GM21390 (cell line): ENCODE results near the gene NOX4.
"Not testable (repeated sequence)": the region's sequence is repeated elsewhere in the genome, so short reads cannot be mapped to it uniquely, and the experiment has no call there.

Source experiments
- ATAC-seq: cut with Tn5 transposase; IDR thresholded peaks from one replicate; pipeline ENCODE4 v1.9.1; 2021; ENCODE audit not compliant: unreplicated experiment

NOX4 gene

GRCh38 chr11:89382986-89383385, 108.2 kb downstream of the NOX4 start:
- ATAC-seq, result not testable (repeated sequence)

GRCh38 chr11:89381094-89381493, 110.1 kb downstream of the NOX4 start:
- ATAC-seq, result no peak

- not testable (repeated sequence) for ATAC-seq
These were observed 111.0 kb downstream of the NOX4 start for GRCh38 chr11:89379976-89380771.

DNA sequence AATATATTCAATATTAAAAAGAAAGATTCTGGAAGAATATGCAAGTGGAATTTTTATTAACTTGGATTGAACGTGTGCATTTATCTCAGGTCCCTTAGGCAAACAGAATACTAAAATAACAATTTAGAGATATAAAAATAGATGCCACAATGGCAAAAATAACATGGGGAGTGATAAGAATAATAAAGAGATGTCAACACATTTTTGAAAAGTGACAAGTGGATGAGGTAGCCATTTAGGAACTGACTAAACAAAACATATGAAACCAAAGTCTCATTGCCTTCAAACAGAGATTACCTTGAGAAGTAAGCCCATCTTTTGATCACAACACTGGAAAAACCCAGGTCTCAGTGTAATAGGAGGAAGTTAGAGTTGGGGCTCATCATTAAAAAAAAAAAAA, 112.2 kb downstream of the NOX4 start:
- not testable (repeated sequence) for ATAC-seq

DNA sequence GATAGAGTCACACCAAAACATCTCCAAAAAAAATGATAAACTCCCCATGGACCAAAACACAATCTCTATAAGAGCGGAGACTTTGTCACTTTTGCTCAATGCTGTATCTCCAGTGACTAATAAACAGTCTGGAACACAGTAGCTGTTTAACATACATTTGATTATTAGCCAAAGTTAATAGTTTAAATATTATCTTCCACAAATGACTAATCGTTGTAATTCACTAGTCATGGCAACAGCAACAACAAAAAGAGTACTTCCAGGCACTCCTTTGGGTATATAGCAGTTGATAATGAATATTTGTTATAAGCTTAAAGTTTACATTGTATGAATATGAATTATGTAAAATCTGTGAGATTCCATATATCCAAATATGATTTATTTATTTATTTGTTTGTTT, 121.8 kb downstream of the NOX4 start:
- ATAC-seq, result not testable (repeated sequence)

DNA sequence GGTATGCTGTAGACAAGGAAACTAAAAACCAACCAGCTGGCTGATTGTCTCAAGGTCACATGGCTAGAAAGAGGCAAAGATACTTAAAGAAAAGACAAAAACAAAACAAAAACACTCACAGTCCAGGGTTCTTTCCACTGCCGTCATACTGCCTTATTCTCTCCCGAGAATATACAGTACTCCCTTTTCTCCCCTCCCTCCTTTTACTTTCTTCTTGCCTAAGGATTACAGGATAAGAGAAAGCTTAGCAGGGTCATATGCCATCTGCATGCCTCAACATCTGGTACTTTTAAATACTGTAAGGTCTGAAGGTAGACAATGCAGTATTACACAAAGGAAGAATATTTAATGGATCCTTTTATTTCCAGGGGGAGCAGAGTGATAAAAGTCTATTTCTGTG, 126.3 kb downstream of the NOX4 start:
- ATAC-seq, result not testable (repeated sequence)

DNA sequence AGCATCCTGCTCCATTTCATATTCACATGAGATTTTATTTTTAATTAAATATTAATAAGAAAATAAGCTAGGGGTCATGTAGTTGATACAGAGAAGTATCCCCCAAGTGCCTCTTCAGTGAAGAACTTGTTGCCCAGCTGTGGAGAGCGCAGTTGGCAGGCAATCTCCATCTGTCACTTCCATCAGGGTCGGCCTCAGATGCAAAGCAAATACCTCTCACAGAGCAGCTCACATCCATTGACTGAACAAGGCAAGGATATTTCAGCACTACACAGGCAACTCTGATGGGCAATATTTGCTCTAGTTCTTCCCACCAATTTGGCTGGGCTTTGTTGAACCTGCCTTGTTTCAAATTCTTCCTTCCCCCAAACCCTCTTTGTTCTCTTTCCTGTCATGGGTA, 129.4 kb downstream of the NOX4 start:
- ATAC-seq, result no peak

DNA sequence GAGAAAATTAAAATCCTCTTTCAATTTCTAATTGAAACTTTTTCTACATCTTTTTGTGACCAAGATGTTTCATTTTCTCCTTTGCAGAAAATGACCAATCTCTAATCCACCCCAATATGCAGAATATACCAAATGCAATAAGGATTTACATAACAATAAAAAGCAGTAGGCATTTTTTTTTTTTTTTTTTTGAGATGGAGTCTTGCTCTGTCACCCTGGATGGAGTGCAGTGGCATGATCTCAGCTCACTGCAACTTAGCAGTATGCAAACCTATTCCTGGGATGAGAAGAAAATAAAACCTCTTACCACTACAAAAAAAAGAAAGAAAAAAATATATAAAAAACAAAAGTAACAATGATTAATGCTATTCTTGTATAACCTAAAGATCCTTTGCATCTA, 132.0 kb downstream of the NOX4 start:
- not testable (repeated sequence) for ATAC-seq

DNA sequence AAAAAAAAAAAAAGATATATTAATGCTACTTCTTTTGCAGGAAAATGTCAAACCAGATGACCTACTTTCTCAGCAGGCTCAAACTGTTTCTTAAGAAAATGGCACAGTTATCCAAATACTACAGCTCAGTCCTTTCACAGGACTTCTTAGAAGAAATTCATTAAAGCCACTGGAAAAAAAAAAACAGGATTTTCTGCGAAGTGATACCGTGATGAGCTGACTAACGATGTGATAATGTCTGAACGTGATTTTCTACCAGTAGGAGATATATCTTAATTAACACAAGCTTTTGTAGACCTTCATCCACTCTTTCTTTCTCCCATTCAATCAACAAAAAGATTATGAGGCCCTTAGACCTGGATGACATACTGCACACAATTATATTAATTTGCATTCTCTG, 132.4 kb downstream of the NOX4 start:
- ATAC-seq, result no peak

- ATAC-seq, result no peak
These were observed 135.5 kb downstream of the NOX4 start for GRCh38 chr11:89355646-89356045.

GRCh38 chr11:89354513-89354912, 136.7 kb downstream of the NOX4 start:
- not testable (repeated sequence) for ATAC-seq

DNA sequence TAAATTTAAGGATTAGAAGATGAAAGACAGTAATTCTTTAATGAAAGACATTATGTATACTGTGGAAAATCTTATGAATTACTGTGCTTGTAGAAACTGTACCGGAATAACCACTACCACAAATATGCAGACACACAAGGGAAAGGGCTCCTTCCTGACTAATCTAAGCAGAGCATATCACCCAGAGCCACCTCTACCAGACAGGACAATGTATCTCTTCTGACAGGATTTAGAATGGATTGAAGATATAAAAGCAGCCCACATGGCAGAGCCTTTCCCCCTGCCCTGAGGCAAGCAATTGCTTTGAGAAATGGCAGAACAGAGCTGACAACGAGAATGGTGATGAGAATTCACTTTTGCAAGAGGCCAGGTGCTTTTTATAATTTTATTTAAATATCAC, 144.1 kb downstream of the NOX4 start:
- ATAC-seq, result no peak

DNA sequence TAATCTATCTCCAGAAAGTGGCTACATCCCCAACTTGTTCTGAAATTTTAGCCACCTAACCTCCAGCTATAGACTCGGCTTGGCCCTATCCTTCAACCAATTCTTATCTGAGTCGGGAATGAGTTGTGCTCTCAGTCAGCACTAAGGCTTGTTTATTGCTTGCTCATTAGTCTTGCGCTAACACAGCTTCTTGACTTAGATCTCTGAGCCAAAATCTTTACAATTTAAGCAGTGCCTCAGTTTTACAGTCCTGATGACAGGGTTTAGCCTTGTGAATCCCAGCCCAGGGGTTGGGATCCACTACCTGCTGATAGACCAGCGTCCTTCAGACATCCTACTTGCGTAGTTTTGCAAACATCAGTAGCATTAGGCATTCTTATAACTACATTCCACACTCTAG, 144.6 kb downstream of the NOX4 start:
- ATAC-seq, result no peak

DNA sequence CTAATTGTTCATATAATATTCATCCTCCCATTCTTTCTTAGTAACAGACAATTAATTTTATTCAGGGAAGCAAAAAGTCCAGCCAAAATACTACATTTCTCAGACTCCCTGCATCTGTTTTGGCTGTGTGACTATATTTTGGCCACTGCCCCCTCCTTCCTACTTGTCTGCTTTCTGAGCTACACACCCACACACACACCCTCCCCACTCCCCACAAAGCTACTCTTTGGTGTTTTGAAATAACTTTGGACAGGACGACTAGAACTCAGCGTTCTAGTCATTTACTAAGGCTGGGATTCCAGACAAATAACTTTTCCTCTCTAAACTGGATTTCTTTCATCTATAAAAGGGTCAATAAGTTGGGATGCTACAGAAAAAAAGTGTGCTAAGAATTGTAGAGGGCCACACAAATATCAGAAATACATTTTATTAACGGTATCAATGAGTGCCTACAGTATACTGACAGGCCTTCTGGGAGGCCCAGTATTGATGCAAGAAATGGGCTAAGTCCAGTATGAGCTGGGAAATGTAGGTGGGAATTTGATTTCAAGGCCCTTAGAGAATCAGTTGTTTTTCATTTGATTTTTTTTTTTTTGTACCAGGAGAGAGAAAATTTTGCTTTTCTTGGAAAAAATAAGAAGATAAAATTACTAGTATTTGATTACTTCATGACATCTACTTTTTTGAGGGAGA, 148.1 kb downstream of the NOX4 start:
- not testable (repeated sequence) for ATAC-seq

DNA sequence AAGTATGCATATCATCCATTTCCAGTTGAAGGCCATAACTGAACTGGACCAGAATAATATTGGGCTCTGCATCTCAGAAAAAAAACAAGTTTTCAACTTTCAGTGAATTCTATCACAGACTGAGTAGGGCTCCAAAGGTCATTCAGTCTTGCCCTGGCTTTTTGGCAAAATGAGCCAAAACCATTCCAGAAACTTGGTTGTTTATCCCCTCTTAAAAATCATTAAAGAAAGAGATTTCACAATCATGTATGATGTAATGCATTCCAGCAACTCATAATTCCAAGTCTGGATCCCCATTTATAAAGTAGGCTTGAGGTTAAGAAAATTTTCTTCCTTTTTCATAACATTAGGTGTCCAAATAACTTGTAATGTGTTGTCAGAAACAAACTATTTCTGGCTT, 150.7 kb downstream of the NOX4 start:
- ATAC-seq, result not testable (repeated sequence)

DNA sequence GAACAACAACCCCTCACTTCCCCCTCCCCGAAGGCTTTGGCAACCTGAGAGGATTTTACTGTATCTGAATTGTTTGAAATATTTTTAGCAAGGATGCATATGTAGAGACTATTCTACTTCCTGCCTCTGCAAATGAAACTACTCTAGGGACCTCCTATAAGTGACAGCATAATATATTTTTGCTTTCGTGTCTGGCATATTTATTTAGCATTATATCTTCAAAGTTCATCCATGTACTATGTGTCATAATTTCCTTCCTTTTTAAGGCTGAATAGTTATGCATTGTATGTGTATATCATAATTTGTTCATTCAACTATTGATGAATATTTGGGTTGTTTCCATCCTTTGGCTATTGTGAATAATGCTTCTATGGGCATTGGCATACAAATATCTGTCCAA, 153.1 kb downstream of the NOX4 start:
- not testable (repeated sequence) for ATAC-seq

GRCh38 chr11:89337100-89337650, 154.0 kb downstream of the NOX4 start:
- ATAC-seq, result not testable (repeated sequence)

- ATAC-seq, result not testable (repeated sequence)
These were observed 157.5 kb downstream of the NOX4 start for GRCh38 chr11:89333704-89334103.

- ATAC-seq, result not testable (repeated sequence)
These were observed 159.2 kb downstream of the NOX4 start for GRCh38 chr11:89331940-89332339.

GRCh38 chr11:89327885-89328284, 163.3 kb downstream of the NOX4 start:
- no peak for ATAC-seq

DNA sequence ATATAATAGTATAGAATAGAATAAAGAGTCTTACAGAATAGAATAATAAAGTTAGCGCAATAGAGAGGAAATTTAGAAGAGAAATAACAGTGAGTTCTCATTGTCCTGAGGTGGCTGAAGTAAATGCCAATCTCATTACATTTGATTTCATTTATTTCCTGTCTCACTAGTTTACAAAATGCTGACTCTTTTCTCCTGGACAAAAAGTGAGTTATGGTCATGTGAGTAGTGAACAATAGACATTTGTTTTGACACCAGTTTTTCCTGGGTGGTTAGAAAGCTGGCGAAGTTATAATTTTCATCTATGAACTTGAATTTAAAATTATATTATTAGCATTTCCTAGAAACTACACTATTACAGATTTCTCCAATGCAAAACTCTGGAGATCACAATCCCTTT, 169.8 kb downstream of the NOX4 start:
- no peak for ATAC-seq

GRCh38 chr11:89310607-89311006, 180.6 kb downstream of the NOX4 start:
- not testable (repeated sequence) for ATAC-seq
